HG03097 (cell line): Measurements from ENCODE around the gene GAS7.
"Not testable (repeated sequence)": the region's sequence is repeated elsewhere in the genome, so short reads cannot be mapped to it uniquely, and the experiment has no call there.

Experiments used
- ATAC-seq: cut with Tn5 transposase; IDR thresholded peaks from one replicate; pipeline ENCODE4 v1.9.1; 2021; ENCODE audit not compliant: unreplicated experiment, low FRiP score

The GAS7 gene

DNA sequence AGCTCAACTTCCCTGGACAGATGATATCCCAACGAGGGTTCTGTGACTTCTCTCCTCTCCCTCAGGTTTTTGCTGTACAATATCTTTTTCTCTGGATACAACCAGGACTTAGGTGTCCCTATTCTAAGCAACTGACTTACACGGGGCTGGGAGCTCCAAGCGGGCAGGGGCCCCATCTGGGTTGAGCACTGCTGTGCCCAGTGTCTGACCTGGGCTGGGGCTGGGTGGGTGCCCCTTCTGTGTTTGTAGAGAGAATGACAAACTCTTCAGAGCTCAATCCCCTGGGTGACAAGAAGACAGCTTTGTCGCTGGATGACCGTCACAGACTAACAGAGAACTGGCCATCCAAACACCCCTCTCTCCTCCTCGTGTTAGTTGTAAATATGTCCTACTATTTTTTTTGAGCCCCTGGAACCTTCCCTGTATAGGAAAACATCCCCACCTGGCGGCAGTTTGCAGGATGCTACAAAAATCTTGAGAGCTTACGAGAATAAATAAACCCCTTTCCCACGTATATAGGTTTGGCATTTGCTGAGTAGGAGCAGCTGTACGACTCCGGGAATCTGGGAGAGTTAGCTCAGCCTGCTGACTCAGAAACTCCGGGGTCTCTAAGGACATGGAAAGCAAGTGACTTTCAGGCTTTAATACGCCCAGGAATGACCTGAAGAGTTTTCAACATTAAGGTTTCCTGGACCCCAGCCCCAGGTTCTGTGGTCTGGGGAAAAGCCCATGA, 269.6 kb downstream of the GAS7 start:
- no peak for ATAC-seq

DNA sequence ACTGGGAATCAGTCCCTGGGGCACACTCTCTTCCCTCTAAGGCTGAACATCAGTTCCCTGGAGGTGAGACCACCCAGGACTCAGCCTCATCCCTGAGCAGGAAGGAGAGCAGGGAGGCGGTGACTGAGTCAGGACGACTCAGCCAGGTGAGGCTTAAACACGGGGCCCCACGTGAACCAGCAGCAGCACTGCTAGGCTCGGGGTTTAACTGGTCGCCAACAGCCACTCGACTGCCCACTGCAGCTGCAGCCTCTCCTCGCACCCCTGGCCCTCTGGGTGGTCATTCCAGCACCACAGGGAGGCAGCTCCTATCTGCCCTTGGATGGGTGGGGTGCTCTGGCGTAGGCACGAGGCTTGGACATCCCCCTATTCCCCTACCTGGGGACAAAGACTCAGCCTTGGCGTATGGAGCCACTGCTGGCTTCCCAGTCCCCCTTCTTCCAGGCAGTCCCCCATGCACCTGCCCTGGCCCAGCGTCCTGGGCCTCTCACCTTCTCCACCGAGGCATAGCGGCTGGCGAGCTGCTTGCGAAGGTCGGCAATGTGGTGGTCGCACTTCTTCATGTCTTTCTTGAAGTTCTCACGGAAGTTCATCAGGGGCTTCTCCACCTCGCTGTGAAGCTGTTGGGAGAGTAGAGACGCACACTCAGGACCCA, 272.1 kb downstream of the GAS7 start:
- no peak for ATAC-seq

DNA sequence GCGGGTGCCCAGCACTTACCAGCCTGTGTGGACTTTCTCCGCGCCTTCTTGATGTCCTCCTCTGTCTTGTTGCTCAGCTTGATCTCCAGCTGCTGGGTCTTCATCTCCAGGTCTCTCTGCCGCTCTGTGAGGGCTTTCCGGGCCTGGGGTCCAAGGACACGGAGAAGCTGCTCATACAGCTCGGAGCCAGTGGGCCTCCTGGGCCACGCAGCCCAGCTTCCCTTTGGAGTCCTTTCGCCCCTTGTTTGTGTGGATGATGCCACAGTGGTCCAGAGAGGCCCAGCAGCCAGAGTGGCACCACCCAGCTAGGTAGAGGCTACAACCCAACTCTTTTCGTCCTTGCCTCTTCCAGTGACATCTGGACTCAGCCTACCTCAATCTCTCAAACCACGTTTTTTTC, 272.9 kb downstream of the GAS7 start:
- ATAC-seq: no peak

DNA sequence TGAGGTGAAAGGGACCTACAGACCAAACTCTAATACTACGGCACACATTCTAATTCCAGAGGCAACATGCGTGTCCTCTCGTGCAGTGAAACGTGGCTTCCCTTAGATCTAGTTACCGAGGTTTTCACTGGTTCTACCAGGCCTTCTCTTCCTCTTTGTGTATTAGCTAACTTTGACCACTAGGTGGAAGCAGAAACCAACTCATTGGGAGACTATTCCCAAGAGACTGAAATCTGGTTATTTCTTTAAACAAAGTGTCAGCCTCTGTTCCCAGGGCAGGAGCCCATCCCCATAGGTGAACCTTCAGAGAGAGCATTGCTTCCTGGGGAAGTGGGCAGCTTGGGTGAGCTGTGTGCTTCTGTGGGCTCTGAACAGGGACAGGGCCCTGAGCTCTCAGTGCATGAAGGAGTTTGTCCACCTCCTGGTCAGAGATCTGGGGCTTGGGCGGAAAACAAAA, 273.6 kb downstream of the GAS7 start:
- ATAC-seq: no peak

DNA sequence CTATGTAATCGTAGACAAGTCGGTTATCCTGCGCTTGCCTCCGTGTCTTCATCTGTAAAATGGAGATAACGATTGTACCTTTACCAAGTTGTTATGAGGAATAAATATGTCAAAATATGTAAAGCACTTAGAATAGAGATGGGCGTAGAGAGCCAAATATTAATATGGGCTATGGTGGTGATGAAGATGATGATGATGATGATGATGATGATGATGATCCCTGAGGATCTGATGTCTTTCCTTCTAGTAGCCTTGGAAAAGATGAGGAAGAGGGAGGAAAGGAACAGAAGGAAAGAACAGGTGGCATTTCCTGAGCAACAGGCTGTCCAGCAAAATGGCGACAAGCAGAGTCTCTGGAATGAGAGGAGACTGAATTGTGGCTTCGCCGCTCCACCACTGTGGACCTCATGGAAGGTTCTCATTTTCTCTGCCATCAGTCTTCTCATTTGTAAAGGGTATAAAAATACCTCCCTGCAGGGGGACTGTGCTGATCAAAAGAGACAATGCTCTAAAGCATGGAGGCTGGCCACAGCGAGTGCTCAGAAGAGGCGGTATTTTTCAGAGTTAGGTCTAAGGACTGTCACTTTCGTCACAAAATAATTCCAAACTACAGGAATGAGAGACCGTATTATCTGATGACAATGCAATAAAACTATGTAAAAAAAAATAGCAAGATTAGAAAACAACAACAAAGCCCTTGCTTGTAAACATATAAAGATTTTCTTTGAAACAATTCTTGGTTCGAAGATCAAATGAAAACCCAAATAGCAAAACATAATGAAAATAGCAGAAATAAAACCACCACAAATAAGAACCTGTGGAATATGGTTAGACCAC, 276.2 kb downstream of the GAS7 start:
- ATAC-seq: no peak

DNA sequence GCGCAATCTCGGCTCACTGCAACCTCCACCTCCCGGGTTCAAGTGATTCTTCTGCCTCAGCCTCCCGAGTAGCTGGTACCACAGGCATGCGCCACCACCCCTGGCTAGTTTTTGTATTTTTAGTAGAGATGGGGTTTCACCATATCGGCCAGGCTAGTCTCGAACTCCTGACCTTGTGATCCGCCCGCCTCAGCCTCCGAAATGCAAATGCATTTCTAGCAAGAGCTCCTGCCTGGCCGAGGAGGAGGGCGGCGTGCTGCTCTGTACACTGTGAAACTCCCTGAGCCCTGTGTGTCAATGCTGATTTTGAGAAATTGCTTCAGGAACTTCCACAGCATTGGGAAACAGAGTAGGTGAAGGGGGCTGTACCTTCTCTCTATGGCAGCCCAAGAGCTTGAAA, 277.2 kb downstream of the GAS7 start:
- not testable (repeated sequence) for ATAC-seq

DNA sequence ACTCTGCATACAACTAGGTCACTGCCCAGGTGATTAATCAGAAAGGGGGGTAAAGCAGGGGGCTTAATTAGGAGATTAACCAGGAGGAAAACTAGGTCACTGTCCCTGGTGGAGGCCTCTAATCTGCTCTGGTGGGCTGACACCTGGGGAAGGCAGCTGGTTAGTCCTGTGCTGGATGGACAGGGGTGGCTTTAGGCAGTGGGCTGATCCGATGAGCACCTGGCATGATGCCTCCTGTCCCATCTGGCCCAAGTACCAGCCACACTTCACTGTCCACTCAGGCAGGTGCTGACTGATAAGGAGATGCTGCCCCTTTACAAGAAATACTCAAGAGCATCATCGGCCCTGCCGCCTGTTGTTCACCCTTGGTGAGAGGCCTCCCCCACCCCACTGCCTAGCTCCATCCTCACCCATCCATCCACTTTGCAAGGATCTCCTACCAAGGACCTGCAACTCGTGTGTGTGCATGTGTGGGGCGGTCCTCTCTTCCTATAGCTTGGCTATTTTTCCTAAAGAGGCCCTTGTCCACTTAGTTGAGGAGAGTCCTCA, 279.5 kb downstream of the GAS7 start:
- ATAC-seq: no peak

DNA sequence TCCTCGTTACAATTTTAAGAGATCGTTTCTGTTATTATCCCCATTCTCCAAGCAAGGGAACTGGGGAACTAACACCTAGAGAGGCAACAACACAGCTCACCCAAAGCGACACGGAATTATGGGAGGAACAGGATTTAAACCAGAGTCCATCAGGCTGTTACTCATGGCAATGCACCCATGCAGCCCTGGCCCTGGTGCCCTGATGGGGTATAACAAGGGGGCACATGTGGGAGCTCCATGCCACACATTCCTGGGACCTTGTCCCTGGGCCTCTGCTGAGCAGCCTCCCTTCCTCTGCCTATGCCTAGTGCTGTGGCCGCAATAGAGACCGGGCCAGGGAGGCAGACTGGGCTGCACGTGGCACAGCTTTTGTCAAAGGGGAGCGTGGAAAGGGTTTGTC, 280.1 kb downstream of the GAS7 start:
- no peak for ATAC-seq

DNA sequence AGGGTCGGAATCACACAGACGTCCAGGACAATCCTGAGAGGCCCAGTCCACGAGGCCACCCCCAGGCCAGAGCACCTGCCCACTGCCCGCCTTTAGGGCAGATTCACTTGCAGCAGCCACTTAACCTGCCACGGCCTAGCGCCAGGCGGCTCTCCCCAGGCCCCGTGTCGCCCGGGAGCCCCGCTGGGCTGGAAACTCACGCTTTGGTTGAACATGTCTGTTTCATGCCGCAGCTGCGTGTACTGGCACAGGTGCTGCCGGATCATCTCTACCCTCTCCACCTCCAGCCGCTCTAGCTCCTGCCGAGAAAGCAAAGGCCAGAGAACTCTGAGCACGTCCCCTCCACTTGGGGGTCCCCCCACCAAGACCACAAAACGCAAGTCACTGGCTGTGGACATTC, 280.6 kb downstream of the GAS7 start:
- ATAC-seq: no peak

DNA sequence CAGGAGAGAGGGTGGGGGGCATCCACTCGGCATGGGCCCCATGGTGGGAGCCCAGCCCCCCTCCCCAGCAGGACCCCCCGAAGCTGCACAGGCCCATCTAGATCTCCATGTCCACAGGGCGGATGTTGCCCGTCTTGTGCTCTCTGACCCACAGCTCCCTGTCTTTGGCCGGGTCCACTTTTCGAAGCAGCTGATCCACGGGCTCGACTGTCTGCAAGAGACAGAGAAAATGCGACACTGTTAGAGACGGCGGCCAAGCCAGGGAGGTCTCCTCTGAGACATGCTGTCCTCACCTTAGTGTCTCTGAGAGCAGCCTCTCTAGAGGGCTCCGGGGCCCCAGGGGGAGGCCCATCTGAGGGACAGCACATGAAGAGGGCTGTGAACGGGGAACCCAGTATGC, 281.3 kb downstream of the GAS7 start:
- no peak for ATAC-seq

DNA sequence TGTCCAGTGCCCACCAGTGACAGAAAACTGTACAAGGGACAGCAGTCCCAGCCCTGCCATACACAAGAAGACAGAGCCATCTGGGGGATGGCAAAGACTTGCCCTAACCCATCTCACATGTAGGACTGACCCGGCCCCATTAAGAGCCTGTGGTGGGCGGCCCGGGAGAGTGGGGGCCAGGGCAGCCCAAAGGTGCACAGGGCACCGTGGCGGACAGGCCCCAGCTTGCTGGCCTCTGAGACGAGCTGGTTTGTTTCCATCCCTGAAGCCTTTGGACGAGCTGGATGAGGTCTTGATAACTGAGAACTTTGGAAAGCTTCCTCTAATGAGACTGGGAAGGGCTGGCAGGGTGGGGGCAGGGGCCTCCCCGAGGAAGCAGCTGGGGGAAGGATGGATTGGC, 282.3 kb downstream of the GAS7 start:
- ATAC-seq: no peak

DNA sequence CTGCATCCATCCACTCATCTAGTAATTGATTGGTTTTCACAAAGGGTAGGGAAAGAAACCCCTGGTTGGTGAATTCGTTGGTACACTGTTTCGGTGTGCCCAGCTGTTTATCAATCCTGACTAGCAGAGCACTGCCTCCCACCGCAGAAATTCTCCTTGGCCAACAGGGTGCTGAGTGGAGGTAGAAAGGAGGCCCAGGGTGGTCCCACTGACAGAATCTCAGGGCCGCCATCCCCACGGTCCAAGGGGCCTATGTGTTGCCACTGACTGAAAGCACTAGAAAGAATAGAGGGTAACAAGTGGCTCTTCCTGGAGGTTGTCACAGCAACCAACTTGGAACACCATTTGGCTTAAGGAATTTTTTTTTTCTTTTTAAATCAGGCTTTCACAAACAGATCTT, 284.9 kb downstream of the GAS7 start:
- ATAC-seq: no peak

DNA sequence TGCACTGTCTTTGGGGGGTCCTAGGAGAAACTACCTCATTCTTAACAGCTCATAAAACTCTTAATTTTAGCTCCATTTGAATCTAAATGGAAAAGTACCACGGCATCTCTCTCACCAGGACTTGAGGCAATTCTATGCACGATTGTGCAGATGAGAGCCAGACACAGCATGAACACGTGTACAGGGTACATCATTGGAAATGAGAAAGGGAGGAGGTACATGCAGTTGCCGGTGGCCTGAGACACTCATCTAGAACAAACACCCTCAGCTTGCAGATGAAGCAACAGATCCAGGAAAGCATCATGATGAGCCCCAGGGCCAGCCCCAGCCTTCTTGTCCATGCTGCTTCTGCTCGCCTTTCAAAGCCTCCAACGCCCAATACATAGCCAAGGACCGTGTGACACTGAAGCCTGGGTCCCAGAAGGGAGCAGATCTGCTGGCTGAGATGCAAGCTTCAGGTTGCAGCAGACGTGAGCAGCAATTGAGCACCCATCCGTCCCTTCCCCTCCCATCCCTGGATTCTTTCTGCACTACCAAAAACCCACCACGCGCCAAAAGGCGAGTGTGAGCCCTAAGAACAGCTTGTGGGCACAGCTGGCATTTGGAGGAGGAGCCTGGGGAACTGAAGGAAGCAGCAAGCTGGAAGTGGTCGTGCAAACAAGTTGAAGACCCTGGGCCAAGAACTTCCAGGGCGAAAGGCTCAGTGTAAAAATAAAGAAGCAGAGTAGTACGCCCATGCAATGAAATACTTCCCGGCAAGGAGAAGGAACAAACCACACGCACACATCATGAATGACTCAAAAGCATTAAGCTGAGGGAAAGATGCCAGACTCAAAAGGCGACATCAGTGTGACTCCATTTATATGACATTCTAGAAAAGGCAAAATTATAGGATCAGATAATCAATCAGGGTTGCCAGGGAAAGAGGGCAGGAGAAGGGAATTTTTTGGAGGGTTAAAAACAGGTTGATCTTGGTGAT, 286.0 kb downstream of the GAS7 start:
- ATAC-seq: no peak

DNA sequence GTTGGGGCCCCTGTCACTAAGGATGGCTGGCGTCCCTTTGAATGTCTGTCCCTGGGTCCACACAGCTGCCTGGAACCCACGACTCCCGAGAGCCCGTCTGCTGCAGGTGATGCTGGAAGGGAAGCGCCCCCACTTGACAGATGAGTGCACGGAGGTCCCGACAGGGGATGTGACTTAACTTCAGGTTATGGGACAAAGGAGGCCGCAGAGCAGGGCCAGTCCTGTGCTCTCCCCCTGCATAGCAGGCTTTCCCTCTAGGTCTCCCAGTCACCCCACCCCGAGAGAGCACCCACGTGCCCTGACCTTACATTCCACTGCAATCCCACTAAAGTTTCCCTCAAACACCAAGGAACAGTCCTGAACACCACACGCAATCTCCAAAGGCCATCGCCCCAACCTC, 287.3 kb downstream of the GAS7 start:
- ATAC-seq: no peak

DNA sequence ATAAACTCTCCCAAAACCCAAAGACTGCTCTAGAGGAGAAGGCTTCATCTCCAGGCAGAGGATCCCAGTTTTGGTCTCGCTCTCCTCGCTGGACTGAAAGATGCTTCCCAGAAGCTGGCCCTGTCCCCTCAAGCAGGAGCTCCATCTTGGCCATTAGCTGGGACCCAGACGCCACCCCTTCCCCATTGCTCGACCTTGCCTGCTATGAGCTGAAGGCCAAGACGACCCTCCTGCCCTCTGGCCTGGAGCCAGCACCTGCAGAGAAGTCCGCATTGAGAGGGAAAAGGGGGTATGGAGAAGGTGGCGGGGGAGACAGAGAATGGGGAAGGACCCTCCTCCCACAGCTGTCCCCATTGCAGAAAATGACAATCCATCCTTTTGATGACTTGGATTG, 289.8 kb downstream of the GAS7 start:
- no peak for ATAC-seq

DNA sequence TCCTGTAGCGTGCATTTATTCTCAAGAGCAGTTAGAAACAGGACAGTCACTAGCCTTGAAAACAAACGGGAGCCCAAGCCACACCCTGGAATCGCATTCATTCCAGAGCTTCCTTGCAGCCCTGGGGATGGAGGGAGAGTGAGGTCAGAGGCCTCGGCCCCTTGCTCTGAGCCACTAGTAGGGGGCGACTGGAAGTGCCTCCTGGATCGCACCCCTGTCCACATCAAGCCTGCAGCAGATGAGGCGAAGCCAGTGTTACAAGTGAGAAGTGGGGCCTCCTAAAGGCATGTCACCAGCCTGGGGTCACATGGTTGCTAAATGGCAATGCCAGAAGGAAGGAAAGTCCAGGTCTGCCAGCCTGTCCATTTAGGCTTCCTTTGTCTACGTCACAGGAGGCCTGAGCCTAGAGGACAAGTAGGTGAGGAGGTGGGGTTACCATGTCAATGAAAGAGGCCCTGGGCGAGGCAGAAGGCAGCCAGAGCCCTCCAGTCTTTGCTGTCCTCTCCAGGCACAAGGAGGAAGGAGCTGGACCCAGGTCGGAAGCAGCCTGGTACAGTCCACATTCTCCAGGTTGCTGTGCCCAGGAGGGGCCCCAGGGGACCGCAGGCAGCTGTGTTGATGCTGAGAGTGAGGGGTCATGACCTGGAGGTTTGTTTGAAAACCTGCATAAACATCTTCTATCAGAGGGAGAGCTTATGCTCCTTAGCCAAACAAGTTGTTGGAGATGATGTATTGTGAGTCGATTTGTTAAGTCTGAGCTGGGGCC, 290.3 kb downstream of the GAS7 start:
- ATAC-seq: no peak

DNA sequence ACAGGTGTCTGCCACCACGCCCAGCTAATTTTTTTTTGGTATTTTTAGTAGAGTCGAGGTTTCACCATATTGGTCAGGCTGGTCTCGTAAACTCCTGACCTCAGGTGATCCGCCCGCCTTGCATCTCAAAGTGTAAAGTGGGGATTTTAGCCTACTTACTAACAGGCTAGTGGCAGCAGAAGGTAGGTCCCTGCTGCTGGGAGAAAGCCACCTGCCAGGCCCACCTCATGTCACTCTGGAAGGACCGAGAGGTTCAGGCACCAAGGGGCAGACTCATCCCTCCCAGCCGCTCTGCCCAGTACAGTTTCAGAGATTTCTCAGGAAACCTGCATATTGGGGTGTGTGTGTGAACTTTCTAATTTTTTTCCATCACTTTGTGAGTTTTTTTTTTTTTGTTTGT, 291.3 kb downstream of the GAS7 start:
- ATAC-seq: no peak

DNA sequence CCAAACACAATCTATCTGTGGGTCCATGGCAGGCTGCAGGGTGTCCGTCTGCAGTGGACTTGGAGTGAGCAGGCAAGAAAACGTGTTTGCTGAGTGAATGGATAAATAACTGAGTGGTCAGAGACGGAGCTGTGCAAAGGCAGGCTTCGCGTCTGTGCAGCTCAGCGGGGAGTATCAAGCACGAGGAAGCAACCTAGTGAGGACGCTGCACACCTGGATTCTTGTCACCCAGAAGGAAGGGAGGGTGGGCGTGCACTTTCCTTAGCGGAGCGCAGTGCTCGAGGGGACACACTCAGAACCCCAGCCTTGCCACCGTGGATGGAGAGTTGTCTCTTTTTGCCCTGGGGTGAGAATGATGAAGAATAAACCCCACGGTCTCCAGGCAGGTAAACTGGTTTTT, 291.8 kb downstream of the GAS7 start:
- no peak for ATAC-seq

DNA sequence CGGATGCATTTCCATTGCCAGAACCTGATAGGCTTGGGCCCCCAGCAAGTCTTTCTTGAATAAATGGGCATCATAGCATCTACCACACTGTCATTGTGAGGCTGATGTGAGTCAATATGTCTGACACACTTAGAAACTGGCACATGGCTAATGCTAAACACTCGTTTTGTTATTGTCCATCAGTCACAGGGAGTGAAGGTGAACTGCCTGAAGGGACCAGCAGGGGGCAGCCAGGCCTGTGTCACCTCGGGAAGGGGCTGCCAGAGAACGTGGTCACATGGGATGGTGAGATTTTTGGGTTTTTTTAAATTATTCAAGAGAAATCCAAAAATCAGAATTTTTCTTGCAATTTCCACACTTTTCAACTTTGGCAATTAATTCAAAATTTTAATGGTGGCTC, 292.5 kb downstream of the GAS7 start:
- ATAC-seq: no peak

DNA sequence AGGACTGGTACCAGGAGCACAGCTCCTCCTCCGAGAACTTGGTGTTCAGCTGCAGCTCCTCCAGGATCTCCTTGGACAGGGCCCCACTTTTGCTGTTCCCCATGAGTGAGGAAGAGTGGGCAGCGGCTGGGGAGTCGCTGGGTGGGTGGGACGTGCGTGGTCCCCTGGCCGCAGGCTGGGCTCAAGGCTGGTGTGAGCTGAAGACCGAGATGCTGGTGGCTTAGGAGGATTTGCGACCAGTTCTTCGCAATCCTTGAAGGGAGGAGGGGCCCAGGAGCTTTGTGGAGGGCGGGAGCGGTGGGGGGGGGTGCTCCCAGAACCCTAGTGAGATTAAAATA, 293.4 kb downstream of the GAS7 start, which contains the start of gene RCVRN:
Gene RCVRN, minus strand, starts transcription at position 194 of the 338 bp plus-strand sequence. Its CDS starts 91 bp downstream, at position 103.
- ATAC-seq: no peak
